SK-N-SH (cell line): Measurements from ENCODE around the gene CDX1. TPM values are rescaled to one million over a fixed set of nuclear protein-coding genes. Genes with fewer than 3 reads are reported as not detected.
A peak's percentile ranks its signal among the peaks of the same experiment; 100 is the strongest.

ENCODE experiments used
- CHD2 ChIP-seq: fragments of 150-350 bp; IDR thresholded peaks from 2 replicates; pipeline ENCODE4 v1.6.1; 2018; ENCODE audit warnings: low read length; ENCODE audit not compliant: partially characterized antibody
- ELF1 ChIP-seq: IDR thresholded peaks from 2 replicates; pipeline ENCODE4 v1.4.0; 2012
- EP300 ChIP-seq, 2 experiments: IDR thresholded peaks; 2 replicates each; pipeline versions ENCODE4 v1.4.0 to v1.6.1; 2012; ENCODE audit warnings: borderline replicate concordance in 1 of 2, low read depth in 1 of 2, low read length in 1 of 2
- EZH2phosphoT487 ChIP-seq: fragments of 200-600 bp; sonication (generic); IDR thresholded peaks from 2 replicates; pipeline ENCODE4 v1.6.1; 2017; ENCODE audit warnings: low read depth, mixed run types, mild to moderate bottlenecking, antibody characterized with exemption, moderate library complexity, borderline replicate concordance
- FOSL2 ChIP-seq: IDR thresholded peaks from 2 replicates; pipeline ENCODE4 v1.4.0; 2012; ENCODE audit warnings: low read depth, mild to moderate bottlenecking, moderate library complexity, borderline replicate concordance
- FOXJ3 ChIP-seq: sonication (generic); formaldehyde crosslinking; IDR thresholded peaks from 2 replicates; pipeline ENCODE4 v1.5.1; 2020; ENCODE audit warnings: mild to moderate bottlenecking, missing genetic modification reagents
- FOXM1 ChIP-seq: IDR thresholded peaks from 2 replicates; pipeline ENCODE4 v1.4.0; 2012; ENCODE audit warnings: low read depth, mild to moderate bottlenecking
- GABPA ChIP-seq: IDR thresholded peaks from 2 replicates; pipeline ENCODE4 v1.4.0; 2012; ENCODE audit warnings: low read depth, mild to moderate bottlenecking
- GATA2 ChIP-seq: sonication (generic); formaldehyde crosslinking; IDR thresholded peaks from 2 replicates; pipeline ENCODE4 v1.5.0; 2020; ENCODE audit warnings: mild to moderate bottlenecking, missing genetic modification reagents
- MAX ChIP-seq: IDR thresholded peaks from 2 replicates; pipeline ENCODE4 v1.4.0; 2012; ENCODE audit warnings: low read depth
- MEF2A ChIP-seq: IDR thresholded peaks from 2 replicates; pipeline ENCODE4 v1.4.0; 2012; ENCODE audit warnings: low read depth, borderline replicate concordance
- NRF1 ChIP-seq: IDR thresholded peaks from 2 replicates; pipeline ENCODE4 v1.6.1; 2012; ENCODE audit warnings: low read depth, mild to moderate bottlenecking, low read length
- POLR2AphosphoS5 ChIP-seq: IDR thresholded peaks from 2 replicates; pipeline ENCODE4 v1.6.1; 2012; ENCODE audit warnings: low read depth, low read length
- RAD21 ChIP-seq: IDR thresholded peaks from 2 replicates; pipeline ENCODE4 v1.6.1; 2012; ENCODE audit warnings: mild to moderate bottlenecking, low read length
- RCOR1 ChIP-seq: fragments of 150-350 bp; IDR thresholded peaks from 2 replicates; pipeline ENCODE4 v1.6.1; 2017; ENCODE audit warnings: antibody characterized with exemption, low read length
- RFX5 ChIP-seq: IDR thresholded peaks from 2 replicates; pipeline ENCODE4 v1.6.1; 2012; ENCODE audit warnings: mild to moderate bottlenecking, improper control_type of control experiment, low read length
- SIN3A ChIP-seq: IDR thresholded peaks from 2 replicates; pipeline ENCODE4 v1.6.1; 2012; ENCODE audit warnings: low read depth, mild to moderate bottlenecking, low read length, moderate library complexity, borderline replicate concordance
- SMC3 ChIP-seq: IDR thresholded peaks from 2 replicates; pipeline ENCODE4 v1.6.1; 2012; ENCODE audit warnings: low read depth, low read length, improper control_type of control experiment
- TAF1 ChIP-seq: IDR thresholded peaks from 2 replicates; pipeline ENCODE4 v1.6.1; 2012; ENCODE audit warnings: low read depth, mild to moderate bottlenecking, low read length, moderate library complexity, borderline replicate concordance
- TCF12 ChIP-seq: IDR thresholded peaks from 2 replicates; pipeline ENCODE4 v1.4.0; 2012
- TEAD4 ChIP-seq: IDR thresholded peaks from 2 replicates; pipeline ENCODE4 v1.4.0; 2012; ENCODE audit warnings: mild to moderate bottlenecking, borderline replicate concordance; ENCODE audit not compliant: insufficient read depth
- USF1 ChIP-seq: IDR thresholded peaks from 2 replicates; pipeline ENCODE4 v1.4.0; 2012; ENCODE audit warnings: low read depth, borderline replicate concordance
- YY1 ChIP-seq: IDR thresholded peaks from 2 replicates; pipeline ENCODE4 v1.4.0; 2012; ENCODE audit warnings: low read depth, mild to moderate bottlenecking
- polyA plus RNA-seq, 3 experiments: library from polyadenylated mRNA; depleted of rRNA; stranded (reverse); fragments of >200 nt; gene quantifications; 2 replicates each; pipeline ENCODE4 v1.2.3, GENCODE V29; 2012
- TF ChIP-seq, protein P1 (sequence below): fragments of 200-600 bp; sonication (generic); IDR thresholded peaks from 2 replicates; pipeline ENCODE4 v1.6.1; 2017; ENCODE audit warnings: antibody characterized with exemption, mild to moderate bottlenecking, moderate library complexity
- TF ChIP-seq, protein P2 (sequence below): IDR thresholded peaks from 2 replicates; pipeline ENCODE4 v1.4.0; 2012; ENCODE audit warnings: low read depth, borderline replicate concordance
- TF ChIP-seq, protein P3 (sequence below): fragments of 150-350 bp; IDR thresholded peaks from 2 replicates; pipeline ENCODE4 v1.6.1; 2016; ENCODE audit warnings: mild to moderate bottlenecking, low read depth, low read length

Gene CDX1
- polyA plus RNA-seq, 1 of the 3 experiments (the other 2 are of a cell fraction) = 0.23 TPM

DNA sequence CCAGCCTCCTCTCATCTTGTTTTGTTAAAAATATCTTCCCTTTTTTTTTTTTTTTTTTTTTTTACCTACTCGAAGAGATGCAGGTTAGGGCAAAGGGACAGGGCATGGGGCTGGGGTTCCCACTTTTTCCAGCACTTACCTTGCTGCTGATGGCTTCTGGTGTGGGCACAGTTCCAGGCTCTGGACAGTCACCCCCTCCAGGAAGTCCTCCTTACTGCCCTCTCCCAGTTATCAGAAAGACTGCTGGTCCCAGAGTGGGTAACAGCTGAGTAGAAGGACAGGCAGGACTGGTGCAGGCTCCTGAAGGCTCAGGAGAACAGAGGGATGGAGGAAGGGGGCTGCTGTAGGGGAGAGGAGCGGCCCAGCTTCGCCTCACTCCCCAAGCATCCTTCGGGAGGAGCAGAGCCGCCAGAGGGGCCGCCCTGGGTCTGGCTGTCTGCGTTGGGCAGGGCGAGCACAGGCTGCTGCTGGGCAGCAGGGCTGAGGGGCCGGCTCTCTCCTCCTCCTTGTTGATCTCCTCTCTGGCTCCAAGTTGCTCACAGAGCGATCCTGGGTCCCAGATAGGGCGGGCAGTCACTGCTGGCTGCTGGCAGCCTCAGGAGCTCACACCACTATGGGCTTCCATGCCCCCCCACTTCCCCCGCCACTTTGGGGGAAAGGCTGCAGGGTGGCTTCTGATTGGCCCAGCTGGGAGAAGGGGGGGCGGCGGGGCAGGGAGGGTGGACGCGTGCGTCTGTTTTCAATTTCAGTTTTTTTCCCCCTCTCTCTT, 11.1 kb upstream of the CDX1 start, which contains the start of gene PDGFRB (continued):
- TF ChIP-seq TAF1 (peak; percentile 83), FOXJ3 (CRISPR knock-in tag) (peak; percentile 58; the same call in 1 of the 2 replicates), TEAD4 (no peak; the same call in 1 of the 2 replicates), SMC3 (peak; percentile 27; the same call in 1 of the 2 replicates), SIN3A (no peak; the same call in 1 of the 2 replicates), GATA2 (peak; percentile 43; the same call in 1 of the 2 replicates), NRF1 (no peak; the same call in 1 of the 2 replicates), CHD2 (peak; percentile 56), FOXM1 (no peak), USF1 (no peak), TCF12 (peak; percentile 94), MEF2A (no peak), EZH2phosphoT487 (no peak), MAX (peak; percentile 81), GABPA (no peak), YY1 (0 out of 2 replicates have a peak, but pooled peaks have one; percentile 43), EP300 (IDR thresholded peaks at IDR 0.05; ENCODE audit: borderline replicate concordance in 1 of 2, low read depth in 1 of 2, low read length in 1 of 2) (peak; percentile 56 to 59; a peak in 2 of 4 replicates), ELF1 (no peak), POLR2AphosphoS5 (peak; percentile 77), RAD21 (peak; percentile 4; the same call in 1 of the 2 replicates), FOSL2 (no peak), RFX5 (no peak), RCOR1 (peak; percentile 22)
- TF ChIP-seq, protein P1, sequence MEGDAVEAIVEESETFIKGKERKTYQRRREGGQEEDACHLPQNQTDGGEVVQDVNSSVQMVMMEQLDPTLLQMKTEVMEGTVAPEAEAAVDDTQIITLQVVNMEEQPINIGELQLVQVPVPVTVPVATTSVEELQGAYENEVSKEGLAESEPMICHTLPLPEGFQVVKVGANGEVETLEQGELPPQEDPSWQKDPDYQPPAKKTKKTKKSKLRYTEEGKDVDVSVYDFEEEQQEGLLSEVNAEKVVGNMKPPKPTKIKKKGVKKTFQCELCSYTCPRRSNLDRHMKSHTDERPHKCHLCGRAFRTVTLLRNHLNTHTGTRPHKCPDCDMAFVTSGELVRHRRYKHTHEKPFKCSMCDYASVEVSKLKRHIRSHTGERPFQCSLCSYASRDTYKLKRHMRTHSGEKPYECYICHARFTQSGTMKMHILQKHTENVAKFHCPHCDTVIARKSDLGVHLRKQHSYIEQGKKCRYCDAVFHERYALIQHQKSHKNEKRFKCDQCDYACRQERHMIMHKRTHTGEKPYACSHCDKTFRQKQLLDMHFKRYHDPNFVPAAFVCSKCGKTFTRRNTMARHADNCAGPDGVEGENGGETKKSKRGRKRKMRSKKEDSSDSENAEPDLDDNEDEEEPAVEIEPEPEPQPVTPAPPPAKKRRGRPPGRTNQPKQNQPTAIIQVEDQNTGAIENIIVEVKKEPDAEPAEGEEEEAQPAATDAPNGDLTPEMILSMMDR = no peak; the same call in 1 of the 2 replicates
- TF ChIP-seq, protein P2, sequence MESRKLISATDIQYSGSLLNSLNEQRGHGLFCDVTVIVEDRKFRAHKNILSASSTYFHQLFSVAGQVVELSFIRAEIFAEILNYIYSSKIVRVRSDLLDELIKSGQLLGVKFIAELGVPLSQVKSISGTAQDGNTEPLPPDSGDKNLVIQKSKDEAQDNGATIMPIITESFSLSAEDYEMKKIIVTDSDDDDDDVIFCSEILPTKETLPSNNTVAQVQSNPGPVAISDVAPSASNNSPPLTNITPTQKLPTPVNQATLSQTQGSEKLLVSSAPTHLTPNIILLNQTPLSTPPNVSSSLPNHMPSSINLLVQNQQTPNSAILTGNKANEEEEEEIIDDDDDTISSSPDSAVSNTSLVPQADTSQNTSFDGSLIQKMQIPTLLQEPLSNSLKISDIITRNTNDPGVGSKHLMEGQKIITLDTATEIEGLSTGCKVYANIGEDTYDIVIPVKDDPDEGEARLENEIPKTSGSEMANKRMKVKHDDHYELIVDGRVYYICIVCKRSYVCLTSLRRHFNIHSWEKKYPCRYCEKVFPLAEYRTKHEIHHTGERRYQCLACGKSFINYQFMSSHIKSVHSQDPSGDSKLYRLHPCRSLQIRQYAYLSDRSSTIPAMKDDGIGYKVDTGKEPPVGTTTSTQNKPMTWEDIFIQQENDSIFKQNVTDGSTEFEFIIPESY = no peak; the same call in 1 of the 2 replicates
- TF ChIP-seq, protein P3, sequence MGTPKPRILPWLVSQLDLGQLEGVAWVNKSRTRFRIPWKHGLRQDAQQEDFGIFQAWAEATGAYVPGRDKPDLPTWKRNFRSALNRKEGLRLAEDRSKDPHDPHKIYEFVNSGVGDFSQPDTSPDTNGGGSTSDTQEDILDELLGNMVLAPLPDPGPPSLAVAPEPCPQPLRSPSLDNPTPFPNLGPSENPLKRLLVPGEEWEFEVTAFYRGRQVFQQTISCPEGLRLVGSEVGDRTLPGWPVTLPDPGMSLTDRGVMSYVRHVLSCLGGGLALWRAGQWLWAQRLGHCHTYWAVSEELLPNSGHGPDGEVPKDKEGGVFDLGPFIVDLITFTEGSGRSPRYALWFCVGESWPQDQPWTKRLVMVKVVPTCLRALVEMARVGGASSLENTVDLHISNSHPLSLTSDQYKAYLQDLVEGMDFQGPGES = no peak
